ENCODE measurements around the gene C1RL.

DNA sequence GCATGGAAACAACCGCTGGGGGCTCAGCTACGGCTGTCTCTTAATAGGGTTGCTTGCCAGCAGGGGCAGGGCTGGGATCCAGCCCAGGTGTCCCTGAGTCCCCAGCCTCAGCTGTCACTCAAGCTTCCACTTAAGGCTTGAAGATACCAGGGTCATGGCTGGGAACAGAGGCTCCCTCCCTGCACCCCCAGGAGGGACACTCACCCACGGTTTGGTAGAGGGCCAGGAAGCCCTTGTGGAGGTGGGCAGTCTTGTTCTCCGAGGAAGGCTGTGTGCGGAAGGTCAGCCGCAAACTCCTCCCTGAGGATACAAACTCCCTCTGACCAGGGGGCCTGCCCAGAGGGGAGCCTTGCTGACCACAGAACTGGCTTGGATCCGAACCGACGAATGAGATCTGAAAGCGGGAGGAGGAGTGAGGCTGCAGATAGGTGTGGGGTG, 7.3 kb downstream of the C1RL start:
- TF ChIP-seq CTCF (IDR thresholded peaks at IDR 0.05 in 2 of 3, conservative IDR thresholded peaks at IDR 0.05 in 1 of 3; ENCODE audit: borderline replicate concordance in 1 of 3, insufficient read depth in 1 of 3, low read depth in 2 of 3, low read length in 2 of 3): no peak
- TF ChIP-seq EZH2 (IDR thresholded peaks at IDR 0.05): no peak
- no peak for TF ChIP-seq POLR2A (IDR thresholded peaks at IDR 0.05; ENCODE audit: borderline replicate concordance, extremely low read depth, insufficient read depth, insufficient read length)
- no peak for TF ChIP-seq RAD21 (IDR thresholded peaks at IDR 0.05; ENCODE audit: low read depth)
- no peak for TF ChIP-seq POLR2AphosphoS5 (IDR thresholded peaks at IDR 0.05; ENCODE audit: low read depth, low read length)
- no peak for TF ChIP-seq EZH2phosphoT487 (IDR thresholded peaks at IDR 0.05; ENCODE audit: borderline replicate concordance)
- TF ChIP-seq, protein P1, sequence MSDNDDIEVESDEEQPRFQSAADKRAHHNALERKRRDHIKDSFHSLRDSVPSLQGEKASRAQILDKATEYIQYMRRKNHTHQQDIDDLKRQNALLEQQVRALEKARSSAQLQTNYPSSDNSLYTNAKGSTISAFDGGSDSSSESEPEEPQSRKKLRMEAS (IDR thresholded peaks at IDR 0.05): no peak
- no peak for TF ChIP-seq ZFX (IDR thresholded peaks at IDR 0.05)
